Measurements from ENCODE around the gene C1orf87.

The C1orf87 gene

DNA sequence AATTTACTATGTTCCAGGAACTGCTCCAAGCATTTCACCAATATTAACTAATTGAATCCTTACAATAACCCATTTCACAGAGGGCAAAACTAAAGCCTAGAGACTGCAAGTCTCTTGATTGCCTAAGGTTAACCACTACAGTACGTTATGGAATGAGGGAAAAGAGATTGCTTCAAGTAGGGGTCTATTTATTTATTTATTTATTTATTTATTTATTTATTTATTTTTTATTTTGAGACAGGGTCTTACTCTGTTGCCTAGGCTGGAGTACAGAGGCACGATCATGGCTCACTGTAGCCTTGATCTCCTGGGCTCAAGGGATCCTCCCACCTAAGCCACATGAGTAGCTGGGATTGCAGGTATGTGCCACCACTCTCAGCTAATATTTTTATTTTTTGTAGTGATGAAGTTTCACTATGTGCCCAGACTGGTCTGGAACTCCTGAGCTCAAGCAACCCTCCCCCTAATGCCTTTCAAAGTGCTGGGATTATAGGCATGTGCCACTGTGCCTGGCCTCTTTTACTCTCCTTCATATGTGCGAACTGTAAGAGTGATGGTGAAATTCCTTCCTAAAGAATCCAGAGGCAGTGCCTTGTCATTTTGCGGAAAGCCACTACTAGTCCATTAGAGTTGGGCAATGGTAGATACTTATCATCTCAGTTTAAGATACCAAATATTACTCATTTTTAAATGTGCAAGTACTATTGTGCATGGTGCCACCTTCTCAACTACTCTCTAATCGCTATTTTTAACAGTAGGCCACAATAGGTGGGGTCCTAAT, 81.3 kb downstream of the C1orf87 start:
- Histone ChIP-seq H3K79me2 (ENCODE audit: insufficient read depth, low read length) (no peaks in the 10 kb centered on the region), H3K9me2 (replicated peaks; ENCODE audit: low read depth, low read length) (no peaks in the 10 kb centered on the region), H3K36me3 (ENCODE audit: insufficient read depth, low read length) (no peaks in the 10 kb centered on the region), H2AFZ (ENCODE audit: low read length) (no peak overlapping the region), H3K4me2 (ENCODE audit: low read depth, low read length, poor library complexity, severe bottlenecking) (no peak overlapping the region), H3K9ac (ENCODE audit: low read depth, low read length, poor library complexity, severe bottlenecking) (no peak overlapping the region), H4K20me1 (ENCODE audit: insufficient read depth, low read length, poor library complexity, severe bottlenecking) (no peaks in the 10 kb centered on the region), H3K9me3 (ENCODE audit: insufficient read depth, low read depth, low read length) (no peaks in the 10 kb centered on the region), H3F3A (ENCODE audit: low read depth) (no peaks in the 10 kb centered on the region), H3K4me3 (ENCODE audit: low read length, poor library complexity, severe bottlenecking) (no peak overlapping the region), H3K27me3 (ENCODE audit: insufficient read depth, low read length, poor library complexity, severe bottlenecking) (no peaks in the 10 kb centered on the region), H3K4me1 (ENCODE audit: insufficient read depth, low read length, poor library complexity, severe bottlenecking) (no peaks in the 10 kb centered on the region)
- TF ChIP-seq EZH2phosphoT487 (IDR thresholded peaks at IDR 0.05; ENCODE audit: borderline replicate concordance), result no peak
- TF ChIP-seq, protein P1, sequence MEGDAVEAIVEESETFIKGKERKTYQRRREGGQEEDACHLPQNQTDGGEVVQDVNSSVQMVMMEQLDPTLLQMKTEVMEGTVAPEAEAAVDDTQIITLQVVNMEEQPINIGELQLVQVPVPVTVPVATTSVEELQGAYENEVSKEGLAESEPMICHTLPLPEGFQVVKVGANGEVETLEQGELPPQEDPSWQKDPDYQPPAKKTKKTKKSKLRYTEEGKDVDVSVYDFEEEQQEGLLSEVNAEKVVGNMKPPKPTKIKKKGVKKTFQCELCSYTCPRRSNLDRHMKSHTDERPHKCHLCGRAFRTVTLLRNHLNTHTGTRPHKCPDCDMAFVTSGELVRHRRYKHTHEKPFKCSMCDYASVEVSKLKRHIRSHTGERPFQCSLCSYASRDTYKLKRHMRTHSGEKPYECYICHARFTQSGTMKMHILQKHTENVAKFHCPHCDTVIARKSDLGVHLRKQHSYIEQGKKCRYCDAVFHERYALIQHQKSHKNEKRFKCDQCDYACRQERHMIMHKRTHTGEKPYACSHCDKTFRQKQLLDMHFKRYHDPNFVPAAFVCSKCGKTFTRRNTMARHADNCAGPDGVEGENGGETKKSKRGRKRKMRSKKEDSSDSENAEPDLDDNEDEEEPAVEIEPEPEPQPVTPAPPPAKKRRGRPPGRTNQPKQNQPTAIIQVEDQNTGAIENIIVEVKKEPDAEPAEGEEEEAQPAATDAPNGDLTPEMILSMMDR (conservative IDR thresholded peaks at IDR 0.05; ENCODE audit: low read length), result no peak

DNA sequence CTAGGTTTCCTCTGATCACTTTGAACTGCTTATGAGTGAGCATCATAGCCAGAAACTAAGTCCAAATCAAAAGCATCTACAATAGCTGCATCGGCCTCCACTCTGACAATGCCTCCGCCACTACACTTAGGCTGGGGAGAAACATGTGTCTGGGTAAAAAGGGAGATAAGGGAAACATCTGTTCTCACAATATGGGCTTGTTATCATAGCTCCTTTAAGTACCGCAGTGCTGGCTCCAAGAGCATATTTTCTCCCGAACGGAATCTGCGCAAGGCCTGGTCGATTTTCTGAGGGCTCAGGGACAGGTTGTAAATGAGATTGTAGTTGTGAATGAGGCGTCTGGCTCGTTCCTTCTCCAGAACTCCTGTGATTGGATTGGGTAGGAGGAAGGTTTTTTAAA, 83.1 kb downstream of the C1orf87 start:
- H3K4me1 ChIP-seq (ENCODE audit: insufficient read depth, low read length, poor library complexity, severe bottlenecking), result no peaks in the 10 kb centered on the region
- no peak overlapping the region for H3K4me3 ChIP-seq (ENCODE audit: low read length, poor library complexity, severe bottlenecking)
- no peaks in the 10 kb centered on the region for H3K9me2 ChIP-seq (replicated peaks; ENCODE audit: low read depth, low read length)
- no peak overlapping the region for H3K9ac ChIP-seq (ENCODE audit: low read depth, low read length, poor library complexity, severe bottlenecking)
- H3K27me3 ChIP-seq (ENCODE audit: insufficient read depth, low read length, poor library complexity, severe bottlenecking), result no peaks in the 10 kb centered on the region
- no peak overlapping the region for H3K4me2 ChIP-seq (ENCODE audit: low read depth, low read length, poor library complexity, severe bottlenecking)
- H3K79me2 ChIP-seq (ENCODE audit: insufficient read depth, low read length), result no peaks in the 10 kb centered on the region
- H4K20me1 ChIP-seq (ENCODE audit: insufficient read depth, low read length, poor library complexity, severe bottlenecking), result no peaks in the 10 kb centered on the region
- no peak overlapping the region for H2AFZ ChIP-seq (ENCODE audit: low read length)
- TF ChIP-seq EZH2phosphoT487 (IDR thresholded peaks at IDR 0.05; ENCODE audit: borderline replicate concordance), result no peak
- TF ChIP-seq, protein P1 (conservative IDR thresholded peaks at IDR 0.05; ENCODE audit: low read length), result no peak
- no peaks in the 10 kb centered on the region for H3F3A ChIP-seq (ENCODE audit: low read depth)
- H3K9me3 ChIP-seq (ENCODE audit: insufficient read depth, low read depth, low read length), result no peaks in the 10 kb centered on the region
- no peaks in the 10 kb centered on the region for H3K36me3 ChIP-seq (ENCODE audit: insufficient read depth, low read length)

DNA sequence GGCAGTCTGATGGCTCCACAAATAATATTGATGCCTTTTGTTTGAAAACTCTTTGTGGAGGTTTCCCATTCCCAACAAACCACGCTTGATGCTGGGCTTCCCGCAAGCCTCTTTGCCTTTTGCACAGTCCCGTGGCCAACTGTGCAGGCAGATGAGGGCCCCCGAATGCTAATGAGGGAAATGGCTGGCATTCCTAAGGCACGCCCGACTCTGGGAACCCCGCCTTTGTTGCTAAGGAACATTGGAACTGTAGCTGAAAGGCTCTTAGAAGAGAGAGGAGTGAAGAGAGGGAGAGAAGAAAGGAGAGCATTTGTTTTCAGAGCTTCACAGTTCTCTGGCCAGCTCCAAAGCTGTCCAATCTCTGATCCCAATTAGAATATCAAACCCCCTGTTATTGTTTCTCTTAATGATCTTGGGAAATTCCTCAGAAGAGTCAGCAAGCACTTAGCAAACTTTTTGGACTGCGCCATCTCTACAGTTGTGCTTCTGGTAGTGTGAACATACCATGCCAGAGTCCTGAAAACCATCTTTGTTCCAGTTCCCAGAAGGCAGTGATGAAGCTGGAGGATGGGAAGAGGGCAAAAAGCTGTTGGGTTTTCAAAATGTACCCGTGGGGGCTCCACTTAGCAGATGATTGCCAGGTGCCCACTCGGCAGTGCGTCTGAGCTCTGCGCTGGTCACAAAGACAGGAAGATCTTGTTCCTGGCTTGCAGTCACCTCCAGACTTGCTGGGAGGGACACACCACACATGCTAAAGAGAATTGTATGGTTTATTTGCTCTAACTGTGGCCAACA, 86.9 kb downstream of the C1orf87 start:
- Histone ChIP-seq H4K20me1 (ENCODE audit: insufficient read depth, low read length, poor library complexity, severe bottlenecking) (no peaks in the 10 kb centered on the region), H3K4me3 (ENCODE audit: low read length, poor library complexity, severe bottlenecking) (no peak overlapping the region), H3K79me2 (ENCODE audit: insufficient read depth, low read length) (no peaks in the 10 kb centered on the region), H3K9me2 (replicated peaks; ENCODE audit: low read depth, low read length) (no peaks in the 10 kb centered on the region), H3K27me3 (ENCODE audit: insufficient read depth, low read length, poor library complexity, severe bottlenecking) (no peaks in the 10 kb centered on the region), H3K4me2 (ENCODE audit: low read depth, low read length, poor library complexity, severe bottlenecking) (no peak overlapping the region), H3K9me3 (ENCODE audit: insufficient read depth, low read depth, low read length) (no peaks in the 10 kb centered on the region), H3K36me3 (ENCODE audit: insufficient read depth, low read length) (no peaks in the 10 kb centered on the region), H2AFZ (ENCODE audit: low read length) (no peak overlapping the region), H3K9ac (ENCODE audit: low read depth, low read length, poor library complexity, severe bottlenecking) (no peak overlapping the region), H3K4me1 (ENCODE audit: insufficient read depth, low read length, poor library complexity, severe bottlenecking) (no peaks in the 10 kb centered on the region), H3F3A (ENCODE audit: low read depth) (no peaks in the 10 kb centered on the region)
- TF ChIP-seq, protein P1 (conservative IDR thresholded peaks at IDR 0.05; ENCODE audit: low read length), result no peak
- no peak for TF ChIP-seq EZH2phosphoT487 (IDR thresholded peaks at IDR 0.05; ENCODE audit: borderline replicate concordance)
